Measurements from ENCODE around the gene UBIAD1.

UBIAD1 gene

DNA sequence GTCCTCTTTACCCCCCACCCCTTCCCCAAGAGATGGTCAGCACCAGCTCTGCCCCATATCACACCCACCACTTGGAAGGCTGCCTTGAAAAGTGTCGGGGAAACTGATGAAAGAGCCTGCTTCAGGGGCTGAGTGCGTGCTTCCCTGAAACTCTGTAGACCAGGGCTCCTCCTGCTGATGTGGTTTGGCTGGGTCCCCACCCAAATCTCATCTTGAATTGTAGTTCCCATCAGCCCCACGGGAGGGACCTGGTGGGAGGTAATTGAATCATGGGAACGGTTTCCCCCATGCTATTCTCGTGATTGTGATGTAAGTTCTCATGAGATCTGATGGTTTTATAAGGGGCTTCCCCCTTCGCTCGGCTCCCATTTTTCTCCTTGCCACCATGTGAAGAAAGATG is 36.4 kb downstream of the UBIAD1 start:
- no peak for DNase-seq (ENCODE audit: low read depth in 2 of 2, low spot score in 1 of 2)

- DNase-seq (ENCODE audit: low read depth in 2 of 2, low spot score in 1 of 2), result no peak
These were observed 39.1 kb downstream of the UBIAD1 start for GRCh38 chr1:11311816-11312755.

DNA sequence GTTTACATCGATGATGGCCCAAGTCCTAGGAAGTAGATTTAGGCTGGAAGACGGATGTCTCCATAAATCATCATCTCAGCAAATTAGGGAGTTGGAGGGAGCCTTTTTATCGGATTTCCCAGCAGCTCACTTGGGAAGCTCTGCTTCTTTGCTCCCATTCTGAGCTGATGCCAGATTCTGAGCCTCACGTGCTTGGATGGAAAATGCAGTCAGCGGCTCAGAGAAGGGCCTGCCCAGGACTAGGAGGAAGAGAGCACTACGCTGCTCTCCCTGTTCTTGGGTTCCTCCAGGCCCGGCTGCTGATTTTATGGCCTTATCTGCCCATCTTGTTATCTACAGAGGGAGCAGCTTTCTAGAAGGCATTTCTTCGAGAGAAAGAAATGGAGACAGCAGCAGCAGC is 42.0 kb downstream of the UBIAD1 start:
- DNase-seq (ENCODE audit: low read depth in 2 of 2, low spot score in 1 of 2), result no peak

GRCh38 chr1:11316701-11317100 is 43.7 kb downstream of the UBIAD1 start:
- DNase-seq (ENCODE audit: low read depth in 2 of 2, low spot score in 1 of 2), result no peak

- DNase-seq (ENCODE audit: low read depth in 2 of 2, low spot score in 1 of 2), result no peak
These were observed 46.0 kb downstream of the UBIAD1 start for GRCh38 chr1:11318982-11319381.

DNA sequence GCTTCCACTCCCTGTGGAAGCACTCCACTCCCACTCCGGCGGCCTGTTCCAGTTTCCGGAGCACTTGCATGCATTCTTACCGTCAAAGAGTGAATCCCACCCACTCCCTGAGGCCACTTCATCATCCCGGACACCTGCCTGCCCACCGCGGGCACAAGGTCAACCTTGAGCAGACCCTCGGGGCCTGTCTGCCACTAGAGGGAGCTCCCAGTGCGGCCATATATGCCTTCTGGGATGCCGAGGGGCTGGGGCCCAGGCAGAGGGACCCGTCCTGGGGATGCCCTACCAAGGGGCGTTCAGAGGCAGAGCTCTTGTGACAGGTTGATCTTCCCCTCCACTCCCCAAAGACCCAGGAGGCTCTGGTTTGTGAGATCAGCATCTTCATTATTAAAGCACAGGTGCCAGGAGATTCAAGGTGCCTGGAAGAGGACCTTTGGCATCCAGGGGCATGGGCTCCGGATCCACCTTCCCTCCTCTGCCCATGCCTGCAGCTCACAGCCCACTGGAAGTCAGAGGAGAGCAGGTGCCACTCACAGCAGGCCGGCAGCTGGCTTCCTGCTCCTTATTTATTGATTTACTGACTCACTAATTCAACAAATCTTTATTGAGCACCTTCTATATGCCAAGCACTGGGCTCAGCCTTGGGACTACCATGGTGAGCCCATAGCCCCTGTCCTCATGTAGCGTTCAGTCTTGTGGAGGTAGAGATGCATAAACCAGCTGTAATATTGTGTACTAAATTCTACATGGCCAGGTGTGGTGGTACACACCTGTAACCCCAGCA is 47.3 kb downstream of the UBIAD1 start:
- no peak for DNase-seq (ENCODE audit: low read depth in 2 of 2, low spot score in 1 of 2)

GRCh38 chr1:11321656-11322491 is 48.9 kb downstream of the UBIAD1 start:
- DNase-seq (ENCODE audit: low read depth in 2 of 2, low spot score in 1 of 2), result no peak

DNA sequence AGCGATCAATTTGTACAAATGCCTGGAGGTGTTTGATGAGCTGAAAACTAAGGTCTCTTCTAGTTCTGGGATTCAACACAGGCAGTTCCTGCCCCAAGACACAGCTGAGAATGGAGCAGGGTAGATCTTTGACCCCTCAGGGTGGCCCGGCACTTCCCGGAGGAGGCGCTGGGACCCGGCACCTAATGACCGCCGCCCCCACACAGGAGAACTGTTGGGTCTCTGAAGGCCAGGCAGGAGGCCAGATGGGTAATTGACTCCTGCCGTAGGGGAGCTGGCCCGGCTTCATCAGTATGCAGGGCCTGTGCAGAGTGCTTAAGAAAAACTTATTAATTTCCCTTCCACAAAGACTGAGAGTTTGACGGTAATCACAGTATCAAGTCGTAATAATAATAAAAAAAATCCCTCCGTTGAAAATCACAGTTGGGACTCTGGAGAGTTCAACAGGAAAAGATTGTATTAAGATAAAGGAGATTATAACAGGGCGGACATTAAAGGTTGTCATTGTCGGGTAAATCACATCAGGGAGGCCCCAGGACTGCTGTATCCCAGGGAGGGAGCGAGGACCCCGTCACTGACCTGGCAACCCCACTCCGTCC is 51.7 kb downstream of the UBIAD1 start:
- DNase-seq (ENCODE audit: low read depth in 2 of 2, low spot score in 1 of 2), result no peak

DNA sequence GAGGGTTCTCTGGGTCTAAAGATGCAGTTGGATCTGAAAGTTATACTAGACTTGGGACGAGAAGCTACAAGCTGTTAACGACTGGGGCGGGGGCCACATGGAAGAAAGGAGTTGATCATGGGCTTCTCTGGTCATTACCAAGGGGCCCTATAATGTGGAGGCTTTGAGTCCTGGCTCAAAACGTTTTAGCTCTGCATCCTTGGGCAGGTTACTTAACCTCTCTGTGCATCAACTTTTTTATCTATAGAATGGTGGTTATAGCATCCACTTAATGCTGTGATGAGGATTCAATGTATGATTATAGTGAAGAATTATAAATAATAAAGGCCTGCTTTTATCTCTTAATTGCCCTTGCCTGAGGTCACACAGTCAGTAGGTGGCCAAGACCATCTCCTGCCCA is 53.1 kb downstream of the UBIAD1 start:
- no peak for DNase-seq (ENCODE audit: low read depth in 2 of 2, low spot score in 1 of 2)

DNA sequence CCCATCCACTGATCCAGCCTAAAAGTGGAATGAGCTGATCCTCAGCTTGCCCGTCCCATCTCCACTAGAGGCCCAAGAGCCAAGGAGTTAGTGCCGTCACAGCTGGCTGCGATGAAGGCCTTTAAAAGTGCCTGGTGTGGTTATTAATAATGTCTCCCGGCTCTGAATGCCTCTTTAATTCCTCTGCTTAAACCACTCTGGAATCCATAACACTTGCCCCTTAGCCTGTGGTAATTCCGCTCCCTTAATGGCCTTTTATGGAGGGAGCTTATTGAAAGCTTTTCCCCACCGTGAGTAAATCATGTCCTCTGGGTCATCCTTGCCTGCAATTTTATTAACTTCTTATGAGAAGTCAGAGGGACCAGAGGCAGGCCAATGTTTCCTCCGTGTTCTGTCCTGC is 55.4 kb downstream of the UBIAD1 start:
- no peak for DNase-seq (ENCODE audit: low read depth in 2 of 2, low spot score in 1 of 2)

DNA sequence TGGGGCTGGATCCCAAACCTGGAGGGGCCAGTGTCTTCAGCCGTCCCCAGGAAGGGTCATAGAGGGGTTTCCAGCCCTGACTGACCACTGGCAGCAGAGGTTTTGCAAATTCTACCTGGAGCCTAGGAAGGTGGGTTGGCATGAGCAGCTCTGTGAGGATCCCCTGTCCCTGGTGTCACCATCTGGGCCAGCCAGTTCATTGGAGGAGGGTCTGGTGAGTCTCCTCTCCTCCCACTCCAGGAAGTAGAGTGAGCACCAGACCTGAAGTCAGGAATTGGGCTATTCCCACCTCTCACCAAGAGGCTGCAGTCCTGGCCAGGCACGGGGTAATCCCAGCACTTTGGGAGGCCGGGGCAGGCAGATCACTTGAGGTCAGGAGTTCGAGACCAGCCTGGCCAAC is 57.4 kb downstream of the UBIAD1 start:
- no peak for DNase-seq (ENCODE audit: low read depth in 2 of 2, low spot score in 1 of 2)

- DNase-seq (ENCODE audit: low read depth in 2 of 2, low spot score in 1 of 2), result no peak
These were observed 58.3 kb downstream of the UBIAD1 start for GRCh38 chr1:11331036-11331944.

DNA sequence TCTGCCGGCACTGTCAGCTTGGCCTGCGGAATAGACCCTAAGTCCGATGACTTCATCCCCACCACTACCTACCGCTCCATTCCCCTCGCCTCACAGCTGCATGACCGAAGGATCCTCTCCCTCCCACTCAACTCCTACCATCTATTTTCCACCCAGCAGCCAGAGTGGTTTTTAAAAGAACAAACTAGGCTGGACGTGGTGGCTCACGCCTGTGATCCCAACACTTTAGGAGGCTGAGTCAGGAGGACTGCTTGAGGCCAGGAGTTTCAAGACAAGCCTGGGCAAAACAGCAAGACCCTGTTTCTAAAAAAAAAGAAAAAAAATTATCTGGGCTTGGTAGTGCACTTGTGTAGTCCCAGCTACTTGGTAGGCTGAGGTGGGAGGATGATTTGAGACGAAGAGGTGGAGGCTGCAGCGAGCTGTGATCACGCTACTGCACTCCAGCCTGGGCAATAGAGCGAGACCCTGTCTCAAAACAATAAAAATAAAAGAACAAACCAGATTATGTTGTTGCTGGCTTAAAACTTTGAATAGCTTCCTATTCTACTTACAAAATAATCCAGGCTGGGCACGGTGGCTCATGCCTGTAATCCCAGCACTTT is 59.0 kb downstream of the UBIAD1 start:
- no peak for DNase-seq (ENCODE audit: low read depth in 2 of 2, low spot score in 1 of 2)

DNA sequence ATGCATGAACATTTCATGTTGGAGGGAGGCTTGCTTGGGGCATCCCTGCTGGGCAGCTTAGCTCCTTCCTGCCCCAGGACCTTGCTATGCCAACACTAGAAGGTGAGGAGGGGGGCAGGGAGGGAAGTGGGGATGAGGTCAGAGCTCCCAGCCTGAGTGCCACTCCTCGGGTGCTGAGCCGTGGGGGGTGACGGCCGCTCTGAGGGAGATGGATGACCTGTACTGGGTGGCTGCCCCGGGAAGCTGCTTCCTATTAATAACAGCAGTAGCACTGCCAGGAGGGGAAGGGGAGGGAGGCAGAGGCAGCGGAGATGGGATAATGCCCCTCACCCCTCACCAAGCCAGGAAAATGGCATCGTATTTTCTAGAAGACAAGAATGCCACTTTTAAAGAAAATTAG is 60.6 kb downstream of the UBIAD1 start:
- no peak for DNase-seq (ENCODE audit: low read depth in 2 of 2, low spot score in 1 of 2)

GRCh38 chr1:11334261-11334804 is 61.3 kb downstream of the UBIAD1 start:
- no peak for DNase-seq (ENCODE audit: low read depth in 2 of 2, low spot score in 1 of 2)

GRCh38 chr1:11334821-11335220 is 61.8 kb downstream of the UBIAD1 start:
- DNase-seq (ENCODE audit: low read depth in 2 of 2, low spot score in 1 of 2), result no peak

- peak in 1 of 2 donors; percentile 7 for DNase-seq (ENCODE audit: low read depth in 2 of 2, low spot score in 1 of 2)
These were observed 62.5 kb downstream of the UBIAD1 start for GRCh38 chr1:11335417-11336056.

- peak; percentile 45 to 50 for DNase-seq (ENCODE audit: low read depth in 2 of 2, low spot score in 1 of 2)
These were observed 64.6 kb downstream of the UBIAD1 start for GRCh38 chr1:11337580-11338073.
